ENCODE data around the gene THG1L. TPM values are rescaled to one million over a fixed set of nuclear protein-coding genes. Genes with fewer than 3 reads are reported as not detected.

Gene THG1L
- total and polyA plus RNA-seq, 2 of the 4 experiments (the other 2 are of a cell fraction), result 15.2 to 20.4 TPM

- no peak for TF ChIP-seq CTCF (conservative IDR thresholded peaks at IDR 0.05; ENCODE audit: low read depth, low read length)
- peak; percentile 14; the same call in 1 of the 2 replicates for TF ChIP-seq FOS (IDR thresholded peaks at IDR 0.05; ENCODE audit: low read depth, low read length)
- no peak for TF ChIP-seq RCOR1 (IDR thresholded peaks at IDR 0.05; ENCODE audit: insufficient replicate concordance, low read length)
Observed at GRCh38 chr5:157731272-157732129, at the start of gene THG1L (continued).

- CTCF ChIA-PET, result no interaction called here
Observed at GRCh38 chr5:157682257-157682656, 49.0 kb upstream of the THG1L start.

More at GRCh38 chr5:157682257-157682656, 49.0 kb upstream of the THG1L start:
- H3K4ac ChIP-seq (ENCODE audit: low read depth, low read length), result no peak overlapping the region
- H2BK5ac ChIP-seq (ENCODE audit: low read depth, low read length, poor library complexity, severe bottlenecking), result no peak overlapping the region
- H3K4me1 ChIP-seq (ENCODE audit: control insufficient read depth, insufficient read depth, low read length), result no peaks in the 10 kb centered on the region
- H4K5ac ChIP-seq (ENCODE audit: low read depth, low read length), result no peak overlapping the region
- no peaks in the 10 kb centered on the region for H3K27me3 ChIP-seq (ENCODE audit: control insufficient read depth, insufficient read depth, low read length)
- no peak for DNase-seq
- H2BK120ac ChIP-seq (ENCODE audit: low read depth, low read length), result no peak overlapping the region
- H2AFZ ChIP-seq (replicated peaks; ENCODE audit: low read length, poor library complexity), result no peak overlapping the region
- dilution Hi-C loops (cut with HindIII; ENCODE audit: low sequenced_read_pairs, unreplicated experiment), result no loop called here
- no peaks in the 10 kb centered on the region for H3K36me3 ChIP-seq (ENCODE audit: control insufficient read depth, insufficient read depth, low read length)
- TF ChIP-seq CHD1 (IDR thresholded peaks at IDR 0.05; ENCODE audit: low read depth, low read length) (no peak), ELK1 (IDR thresholded peaks at IDR 0.05; ENCODE audit: borderline replicate concordance, low read depth, low read length) (no peak), CTCF (conservative IDR thresholded peaks at IDR 0.05; ENCODE audit: low read depth, low read length) (no peak)
- no peaks in the 10 kb centered on the region for H4K20me1 ChIP-seq (ENCODE audit: insufficient read depth, low read length)
- in situ Hi-C loops (cut with MboI; ENCODE audit: low sequenced_read_pairs), result no loop called here
- H3K9ac ChIP-seq (ENCODE audit: low read depth, low read length), result no peak overlapping the region
- no peaks in the 10 kb centered on the region for H3K79me1 ChIP-seq (ENCODE audit: low read depth in 1 of 2, low read length in 2 of 2)
- POLR2A ChIA-PET (ENCODE audit: unreplicated experiment), result interaction anchor here (0.6 kb wide), 1 partner anchor 292 kb away, joined by 5 read pairs; no protein-coding TSS in a partner anchor
- H3K23ac ChIP-seq (ENCODE audit: low read depth, low read length), result no peak overlapping the region
- intact Hi-C loops (cut with micrococcal nuclease), result no loop called here
- no peak overlapping the region for H2BK15ac ChIP-seq (ENCODE audit: low read depth, low read length)
- H3K56ac ChIP-seq (ENCODE audit: extremely low read depth, insufficient read depth, low read length), result no peak overlapping the region
- no peak for ATAC-seq (ENCODE audit: low read depth)
- no peaks in the 10 kb centered on the region for H3K9me1 ChIP-seq (ENCODE audit: insufficient read depth, low read length)
- no peak overlapping the region for H3K4me2 ChIP-seq (ENCODE audit: low read depth, low read length)
- no peak overlapping the region for H3K18ac ChIP-seq (ENCODE audit: low read depth, low read length)
- no peak overlapping the region for H4K91ac ChIP-seq (ENCODE audit: insufficient read depth, low read depth, low read length)
- H4K8ac ChIP-seq (ENCODE audit: low read depth in 2 of 2, low read length in 2 of 2), result no peak overlapping the region
- H2AK5ac ChIP-seq (ENCODE audit: low read depth, low read length), result no peak overlapping the region
- WGBS, 2 experiments (ENCODE audit: extremely low coverage in 2 of 2, insufficient read length in 1 of 2), result no CpG with 5 or more reads among the region's 3 CpGs
- no peak overlapping the region for H3K14ac ChIP-seq (replicated peaks; ENCODE audit: low read depth, low read length)
- H3K9me3 ChIP-seq (ENCODE audit: control insufficient read depth, insufficient read depth, low read length), result no peaks in the 10 kb centered on the region
- H3K4me3 ChIP-seq (ENCODE audit: insufficient read depth, low read depth, low read length), result no peak overlapping the region
- no TSS peak for BruUV-seq (replicated peaks)
- H3K27ac ChIP-seq (ENCODE audit: insufficient read depth, low read length), result no peak overlapping the region
- H2AK9ac ChIP-seq (replicated peaks; ENCODE audit: low read depth, low read length, poor library complexity), result no peak overlapping the region
- no peak overlapping the region for H2BK20ac ChIP-seq (ENCODE audit: low read depth, low read length)

Data from IMR-90 (cell line).